SK-N-SH treated with all-trans-retinoic acid at 6 μM for 48 hours (cell line): ENCODE results near the gene RNF113B.

Experiments used
- ATAC-seq: fragments of 200-7000 bp; cut with Tn5 transposase; 3 replicates; pipeline ENCODE4 v1.9.1; 2020; ENCODE audit warnings: mild to moderate bottlenecking, moderate library complexity
- ARNTL ChIP-seq: fragments of 450-650 bp; formaldehyde crosslinking; IDR thresholded peaks from 2 replicates; pipeline ENCODE4 v1.5.0; 2020; ENCODE audit warnings: low read depth, mild to moderate bottlenecking, moderate library complexity, borderline replicate concordance
- BACH2 ChIP-seq: fragments of 250-450 bp; sonication (Bioruptor Pico); IDR thresholded peaks from 2 replicates; pipeline ENCODE4 v1.9.0; 2021; ENCODE audit warnings: mild to moderate bottlenecking, borderline replicate concordance
- ESRRG ChIP-seq: fragments of 250-450 bp; sonication (Bioruptor Pico); IDR thresholded peaks from 2 replicates; pipeline ENCODE4 v1.6.1; 2021; ENCODE audit warnings: mild to moderate bottlenecking
- GLIS3 ChIP-seq: fragments of 250-450 bp; sonication (Bioruptor Pico); IDR thresholded peaks from 2 replicates; pipeline ENCODE4 v1.5.0; 2020; ENCODE audit warnings: mild to moderate bottlenecking, moderate library complexity
- ISL1 ChIP-seq: fragments of 250-450 bp; sonication (Bioruptor Pico); IDR thresholded peaks from 2 replicates; pipeline ENCODE4 v2.1.2; 2022; ENCODE audit warnings: mild to moderate bottlenecking, moderate library complexity
- OSR1 ChIP-seq: fragments of 250-450 bp; sonication (Bioruptor Pico); IDR thresholded peaks from 2 replicates; pipeline ENCODE4 v1.8.0; 2022; ENCODE audit warnings: moderate library complexity, mild to moderate bottlenecking, inconsistent platforms
- RARB ChIP-seq: fragments of 250-450 bp; sonication (Bioruptor Pico); IDR thresholded peaks from 2 replicates; pipeline ENCODE4 v1.8.0; 2021; ENCODE audit warnings: mild to moderate bottlenecking, moderate library complexity
- ZC3H10 ChIP-seq: fragments of 250-450 bp; sonication (Bioruptor Pico); IDR thresholded peaks from 2 replicates; pipeline ENCODE4 v1.5.1; 2021; ENCODE audit warnings: mild to moderate bottlenecking, moderate library complexity
- ZFP30 ChIP-seq: fragments of 450-650 bp; formaldehyde crosslinking; IDR thresholded peaks from 2 replicates; pipeline ENCODE4 v1.5.0; 2022; ENCODE audit warnings: mild to moderate bottlenecking, moderate library complexity
- ZNF70 ChIP-seq: fragments of 450-650 bp; formaldehyde crosslinking; IDR thresholded peaks from 2 replicates; pipeline ENCODE4 v1.5.0; 2020; ENCODE audit warnings: mild to moderate bottlenecking, moderate library complexity
- ZNF8 ChIP-seq: fragments of 450-650 bp; formaldehyde crosslinking; IDR thresholded peaks from 2 replicates; pipeline ENCODE4 v1.5.0; 2020; ENCODE audit warnings: mild to moderate bottlenecking, moderate library complexity
- TF ChIP-seq, protein P1 (sequence below): fragments of 250-450 bp; sonication (Bioruptor Pico); IDR thresholded peaks from 2 replicates; pipeline ENCODE4 v1.8.0; 2020; ENCODE audit warnings: mild to moderate bottlenecking, moderate library complexity, borderline replicate concordance
- TF ChIP-seq, protein P2 (sequence below): fragments of 250-450 bp; sonication (Bioruptor Pico); IDR thresholded peaks from 2 replicates; pipeline ENCODE4 v1.5.0; 2020; ENCODE audit warnings: mild to moderate bottlenecking, moderate library complexity
- TF ChIP-seq, protein P3 (sequence below): fragments of 250-450 bp; sonication (Bioruptor Pico); IDR thresholded peaks from 2 replicates; pipeline ENCODE4 v1.8.0; 2021; ENCODE audit warnings: low read depth, mild to moderate bottlenecking, moderate library complexity, borderline replicate concordance

Gene RNF113B

DNA sequence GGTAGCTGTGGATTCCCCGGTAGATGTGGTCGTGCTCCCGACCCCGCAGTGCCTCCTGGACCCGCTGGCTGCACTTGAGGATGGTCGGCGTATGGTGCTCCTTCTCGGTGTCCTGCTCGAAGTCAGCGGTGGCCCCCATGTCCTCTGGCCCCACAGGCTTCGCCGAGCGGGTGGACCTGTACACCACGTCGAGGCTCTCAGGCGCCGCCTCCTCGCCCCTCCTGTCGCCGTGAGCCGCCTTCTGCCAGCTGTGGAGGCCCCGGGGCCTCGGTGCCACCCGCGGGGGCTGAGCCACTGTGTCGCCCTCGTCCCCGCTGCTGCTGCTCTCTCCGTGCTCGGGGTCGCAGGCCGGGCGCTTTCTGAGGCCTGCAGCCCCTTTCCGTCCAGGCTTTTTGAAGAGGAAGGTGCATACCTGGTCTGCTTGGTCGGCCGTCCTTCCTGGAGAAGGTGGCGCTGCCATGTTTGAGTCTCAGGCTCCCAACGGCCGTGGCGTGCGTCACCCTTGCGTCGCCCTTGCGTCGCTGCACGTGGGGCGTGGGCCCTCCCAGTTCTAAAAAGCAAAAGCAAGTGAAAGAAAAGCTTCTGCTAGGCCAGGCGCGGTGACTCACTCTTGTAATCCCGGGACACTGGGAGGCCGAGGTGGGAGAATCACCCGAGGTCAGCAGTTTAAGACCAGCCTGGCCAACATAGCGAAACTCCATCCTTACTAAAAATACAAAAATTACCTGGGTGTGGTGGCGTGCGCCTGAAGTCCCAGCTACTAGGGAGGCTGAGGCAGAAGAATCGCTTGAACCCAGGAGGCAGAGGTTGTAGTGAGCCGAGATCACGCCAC, at the start of gene RNF113B:
Gene RNF113B (minus strand): TSS at position 493 of the 832 bp plus-strand sequence. CDS start 33 bp downstream, at position 460.
- no peak for ATAC-seq
- TF ChIP-seq ARNTL (no peak), ESRRG (no peak)
- TF ChIP-seq, protein P1, sequence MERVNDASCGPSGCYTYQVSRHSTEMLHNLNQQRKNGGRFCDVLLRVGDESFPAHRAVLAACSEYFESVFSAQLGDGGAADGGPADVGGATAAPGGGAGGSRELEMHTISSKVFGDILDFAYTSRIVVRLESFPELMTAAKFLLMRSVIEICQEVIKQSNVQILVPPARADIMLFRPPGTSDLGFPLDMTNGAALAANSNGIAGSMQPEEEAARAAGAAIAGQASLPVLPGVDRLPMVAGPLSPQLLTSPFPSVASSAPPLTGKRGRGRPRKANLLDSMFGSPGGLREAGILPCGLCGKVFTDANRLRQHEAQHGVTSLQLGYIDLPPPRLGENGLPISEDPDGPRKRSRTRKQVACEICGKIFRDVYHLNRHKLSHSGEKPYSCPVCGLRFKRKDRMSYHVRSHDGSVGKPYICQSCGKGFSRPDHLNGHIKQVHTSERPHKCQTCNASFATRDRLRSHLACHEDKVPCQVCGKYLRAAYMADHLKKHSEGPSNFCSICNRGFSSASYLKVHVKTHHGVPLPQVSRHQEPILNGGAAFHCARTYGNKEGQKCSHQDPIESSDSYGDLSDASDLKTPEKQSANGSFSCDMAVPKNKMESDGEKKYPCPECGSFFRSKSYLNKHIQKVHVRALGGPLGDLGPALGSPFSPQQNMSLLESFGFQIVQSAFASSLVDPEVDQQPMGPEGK (CRISPR knock-in tag), result no peak

DNA sequence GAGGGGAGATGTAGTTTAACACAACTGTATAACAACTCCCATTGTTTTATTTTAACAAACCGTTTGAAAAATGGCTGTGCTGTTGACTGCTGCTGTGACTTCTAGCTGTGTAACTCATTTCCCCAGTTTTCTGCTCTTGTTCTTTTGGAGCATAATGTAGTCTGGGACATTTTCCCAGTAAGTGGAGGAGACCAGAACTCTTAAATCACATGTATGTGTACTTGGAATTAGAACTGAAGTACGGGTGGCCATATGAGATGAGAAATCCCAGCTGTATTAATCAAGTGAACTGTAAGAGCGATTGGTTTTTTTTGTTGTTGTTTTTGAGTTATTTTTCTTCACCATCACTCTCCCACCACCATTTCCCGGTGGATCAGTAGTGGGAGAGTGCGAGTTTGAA, 49.4 kb upstream of the RNF113B start:
- ATAC-seq, result no peak
- no peak for TF ChIP-seq RARB
- TF ChIP-seq ZNF8 (CRISPR knock-in tag), result no peak
- TF ChIP-seq, protein P1 (CRISPR knock-in tag), result no peak
- TF ChIP-seq, all 23 proteins: peak for 0

DNA sequence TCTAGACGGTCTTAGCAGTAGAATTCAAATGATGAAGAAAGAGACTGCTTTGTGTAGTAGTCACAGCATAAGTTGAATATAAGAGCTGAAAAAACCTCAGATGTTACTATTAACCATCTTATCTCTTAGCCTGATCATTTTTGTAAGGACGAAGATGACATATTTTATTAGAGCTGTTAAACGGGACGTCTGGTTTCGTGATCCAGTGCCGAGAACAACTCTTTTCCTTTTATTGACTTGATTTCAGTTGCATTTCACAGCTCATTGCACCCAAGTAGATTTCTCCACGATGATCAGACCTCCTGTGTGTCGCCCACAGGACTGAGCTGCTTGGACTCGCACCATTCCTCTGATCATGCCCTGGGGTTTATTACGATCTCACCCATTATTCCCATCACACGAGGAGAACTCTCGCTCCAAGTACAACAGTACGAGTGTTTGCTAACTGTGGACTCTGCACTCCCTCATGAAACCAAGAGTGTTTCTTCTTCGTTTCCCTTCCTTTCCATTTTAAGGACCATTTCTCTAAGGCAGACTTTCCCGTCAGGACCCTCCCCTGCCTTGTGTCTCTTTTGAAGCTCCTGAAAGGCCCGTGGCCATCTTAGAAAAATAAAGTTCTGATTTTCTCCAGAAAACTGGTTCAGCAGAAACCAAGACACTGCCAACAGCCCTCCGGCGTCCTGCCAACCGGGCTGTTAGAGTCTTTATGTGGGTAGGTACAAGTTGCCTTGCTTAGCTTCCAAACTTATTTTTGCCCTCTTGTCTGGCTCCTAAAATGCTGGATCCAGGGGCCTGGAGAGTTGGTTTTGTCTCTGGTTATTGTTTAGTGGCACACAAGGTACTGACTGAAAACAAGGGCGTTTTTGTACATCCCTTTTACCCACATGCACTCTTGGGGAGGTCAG, 48.2 kb upstream of the RNF113B start:
- TF ChIP-seq, protein P2, sequence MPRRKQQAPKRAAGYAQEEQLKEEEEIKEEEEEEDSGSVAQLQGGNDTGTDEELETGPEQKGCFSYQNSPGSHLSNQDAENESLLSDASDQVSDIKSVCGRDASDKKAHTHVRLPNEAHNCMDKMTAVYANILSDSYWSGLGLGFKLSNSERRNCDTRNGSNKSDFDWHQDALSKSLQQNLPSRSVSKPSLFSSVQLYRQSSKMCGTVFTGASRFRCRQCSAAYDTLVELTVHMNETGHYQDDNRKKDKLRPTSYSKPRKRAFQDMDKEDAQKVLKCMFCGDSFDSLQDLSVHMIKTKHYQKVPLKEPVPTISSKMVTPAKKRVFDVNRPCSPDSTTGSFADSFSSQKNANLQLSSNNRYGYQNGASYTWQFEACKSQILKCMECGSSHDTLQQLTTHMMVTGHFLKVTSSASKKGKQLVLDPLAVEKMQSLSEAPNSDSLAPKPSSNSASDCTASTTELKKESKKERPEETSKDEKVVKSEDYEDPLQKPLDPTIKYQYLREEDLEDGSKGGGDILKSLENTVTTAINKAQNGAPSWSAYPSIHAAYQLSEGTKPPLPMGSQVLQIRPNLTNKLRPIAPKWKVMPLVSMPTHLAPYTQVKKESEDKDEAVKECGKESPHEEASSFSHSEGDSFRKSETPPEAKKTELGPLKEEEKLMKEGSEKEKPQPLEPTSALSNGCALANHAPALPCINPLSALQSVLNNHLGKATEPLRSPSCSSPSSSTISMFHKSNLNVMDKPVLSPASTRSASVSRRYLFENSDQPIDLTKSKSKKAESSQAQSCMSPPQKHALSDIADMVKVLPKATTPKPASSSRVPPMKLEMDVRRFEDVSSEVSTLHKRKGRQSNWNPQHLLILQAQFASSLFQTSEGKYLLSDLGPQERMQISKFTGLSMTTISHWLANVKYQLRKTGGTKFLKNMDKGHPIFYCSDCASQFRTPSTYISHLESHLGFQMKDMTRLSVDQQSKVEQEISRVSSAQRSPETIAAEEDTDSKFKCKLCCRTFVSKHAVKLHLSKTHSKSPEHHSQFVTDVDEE (CRISPR knock-in tag), result no peak
- TF ChIP-seq ZC3H10 (CRISPR knock-in tag), result no peak
- TF ChIP-seq ZNF70 (CRISPR knock-in tag), result no peak
- no peak for TF ChIP-seq ZNF8 (CRISPR knock-in tag)
- TF ChIP-seq, protein P3, sequence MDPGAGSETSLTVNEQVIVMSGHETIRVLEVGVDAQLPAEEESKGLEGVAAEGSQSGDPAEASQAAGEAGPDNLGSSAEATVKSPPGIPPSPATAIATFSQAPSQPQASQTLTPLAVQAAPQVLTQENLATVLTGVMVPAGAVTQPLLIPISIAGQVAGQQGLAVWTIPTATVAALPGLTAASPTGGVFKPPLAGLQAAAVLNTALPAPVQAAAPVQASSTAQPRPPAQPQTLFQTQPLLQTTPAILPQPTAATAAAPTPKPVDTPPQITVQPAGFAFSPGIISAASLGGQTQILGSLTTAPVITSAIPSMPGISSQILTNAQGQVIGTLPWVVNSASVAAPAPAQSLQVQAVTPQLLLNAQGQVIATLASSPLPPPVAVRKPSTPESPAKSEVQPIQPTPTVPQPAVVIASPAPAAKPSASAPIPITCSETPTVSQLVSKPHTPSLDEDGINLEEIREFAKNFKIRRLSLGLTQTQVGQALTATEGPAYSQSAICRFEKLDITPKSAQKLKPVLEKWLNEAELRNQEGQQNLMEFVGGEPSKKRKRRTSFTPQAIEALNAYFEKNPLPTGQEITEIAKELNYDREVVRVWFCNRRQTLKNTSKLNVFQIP, result no peak
- TF ChIP-seq ESRRG, result no peak
- TF ChIP-seq BACH2 (CRISPR knock-in tag), result no peak
- no peak for TF ChIP-seq GLIS3 (CRISPR knock-in tag)
- TF ChIP-seq, protein P1 (CRISPR knock-in tag), result no peak
- ATAC-seq, result no peak

DNA sequence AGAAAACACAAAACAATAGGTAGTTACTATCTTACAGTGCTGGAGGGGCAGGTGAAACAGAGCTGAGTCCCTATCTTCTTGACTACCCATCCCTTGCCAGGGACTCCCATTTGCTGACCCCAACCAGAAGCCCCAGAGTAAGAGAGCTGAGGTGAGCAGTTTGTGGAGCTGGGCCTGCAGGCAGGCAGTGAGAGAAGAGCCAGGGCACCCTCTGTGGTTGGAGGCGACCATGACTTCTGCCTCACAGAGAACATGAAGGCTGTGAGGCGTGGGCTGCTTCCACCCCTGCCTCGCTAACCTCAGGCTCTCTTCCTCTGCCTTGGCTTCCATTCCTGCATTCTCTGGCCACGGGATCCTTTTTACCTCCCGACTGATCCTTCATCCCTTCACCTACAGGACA, 47.5 kb upstream of the RNF113B start:
- no peak for ATAC-seq
- TF ChIP-seq, protein P1 (CRISPR knock-in tag), result no peak
- no peak for TF ChIP-seq RARB
- TF ChIP-seq BACH2 (CRISPR knock-in tag), result no peak
- TF ChIP-seq, protein P2 (CRISPR knock-in tag), result no peak
- TF ChIP-seq ZFP30 (CRISPR knock-in tag), result no peak
- no peak for TF ChIP-seq ISL1 (CRISPR knock-in tag)
- TF ChIP-seq ARNTL, result no peak
- TF ChIP-seq, protein P3, result no peak
- no peak for TF ChIP-seq OSR1 (CRISPR knock-in tag)
